HUDEP-2 (cell line): Measurements from ENCODE around the gene ZNF454.

ENCODE experiments used
- DNase-seq, 76 experiments: peaks; one replicate each; lab custom pipeline; 2025; ENCODE audit not compliant: unreplicated experiment in 76 of 76; lab: John Stamatoyannopoulos, UW

The ZNF454 gene

DNA sequence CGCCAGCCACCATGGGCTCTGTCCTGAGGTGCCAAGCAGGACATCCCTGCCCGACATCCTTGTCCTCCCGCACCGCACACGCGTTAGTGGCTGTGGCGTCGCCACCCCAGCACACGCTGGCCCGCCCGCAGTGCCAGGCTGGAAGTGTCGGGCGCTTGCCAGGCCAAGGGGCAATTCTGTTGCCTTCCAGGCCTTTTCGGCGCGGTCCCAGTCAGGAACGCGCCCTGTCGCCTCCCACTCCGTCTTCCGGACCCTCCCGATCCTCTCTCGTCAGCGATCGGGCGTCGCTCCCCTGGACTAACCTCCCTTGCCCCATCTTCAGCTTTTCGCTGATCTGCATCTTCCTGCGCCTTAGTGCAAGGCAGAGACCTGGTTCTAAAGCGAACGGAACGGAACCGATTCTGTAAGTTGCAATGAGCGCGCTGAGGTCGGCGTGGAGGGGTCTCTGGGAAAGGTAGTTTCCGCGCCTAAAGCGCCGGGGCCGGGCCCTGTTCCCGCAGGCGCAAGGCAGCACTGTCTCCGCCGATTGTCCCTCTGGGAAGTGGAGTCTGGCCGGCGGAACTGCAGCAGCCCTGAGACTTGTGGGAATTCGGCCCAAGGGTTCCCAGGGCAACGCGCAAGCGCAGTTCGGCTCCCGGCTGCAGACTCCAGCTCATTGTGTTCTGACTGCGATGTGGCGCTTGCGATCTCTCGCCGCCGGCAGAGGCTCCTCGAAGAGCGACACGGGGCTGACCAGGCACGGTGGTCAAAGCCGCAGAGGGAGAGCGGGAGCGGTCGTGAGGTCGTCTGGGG, at the start of gene ZNF454:
Gene ZNF454 (plus strand): TSS at position 630 of the 792 bp plus-strand sequence. CDS start 1,594 bp downstream, outside the sequence.
- no peak for DNase-seq

DNA sequence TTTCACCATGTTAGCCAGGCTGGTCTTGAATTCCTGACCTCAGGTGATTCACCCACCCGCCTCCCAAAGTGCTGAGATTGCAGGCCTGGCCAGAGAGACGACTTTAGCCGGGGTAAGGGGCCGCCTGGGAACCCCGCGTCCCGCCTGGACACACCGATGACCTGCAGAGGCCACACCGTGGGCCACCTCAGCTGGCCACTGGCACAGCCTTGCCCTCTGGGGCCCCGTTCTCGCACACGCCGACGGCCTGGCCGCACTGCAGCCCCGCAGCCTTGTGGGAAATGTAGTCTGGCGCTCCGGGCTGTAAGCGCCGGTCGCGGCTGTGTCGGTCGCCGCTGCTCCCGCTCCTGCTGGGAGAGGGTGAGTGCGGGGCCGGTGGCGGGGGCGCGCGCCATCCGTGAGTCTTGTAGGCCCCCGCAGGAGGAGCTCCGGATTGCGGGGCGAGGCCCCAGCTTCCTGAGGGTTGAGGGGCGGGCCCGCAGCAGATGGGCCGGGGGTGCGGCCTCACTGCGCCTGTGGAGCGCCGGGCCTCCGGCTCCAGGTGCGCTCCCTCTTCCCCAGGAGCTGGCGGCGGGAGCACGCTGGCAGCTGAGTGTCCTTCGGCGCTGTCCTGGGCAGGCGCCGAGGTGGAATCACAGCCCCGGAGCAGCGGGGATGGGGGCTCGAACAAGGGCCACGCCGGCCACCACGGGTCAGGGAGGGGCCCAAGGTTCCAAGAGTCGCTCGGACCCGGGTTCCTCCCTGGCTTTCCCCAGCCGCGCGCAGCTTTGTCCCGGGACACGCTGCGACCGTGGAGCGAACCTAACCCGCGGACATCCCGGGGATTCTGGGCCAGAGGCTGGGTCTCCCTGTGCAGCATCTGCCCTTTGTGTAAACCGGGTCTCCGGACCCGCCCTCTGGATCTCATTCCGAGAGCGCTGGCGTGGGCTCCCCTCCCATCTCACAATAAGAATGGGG, 45.1 kb upstream of the ZNF454 start, which contains the start of gene ZFP2:
Gene ZFP2 (plus strand): TSS at position 299 of the 957 bp plus-strand sequence. CDS start 35,401 bp downstream, outside the sequence.
- no peak for DNase-seq

DNA sequence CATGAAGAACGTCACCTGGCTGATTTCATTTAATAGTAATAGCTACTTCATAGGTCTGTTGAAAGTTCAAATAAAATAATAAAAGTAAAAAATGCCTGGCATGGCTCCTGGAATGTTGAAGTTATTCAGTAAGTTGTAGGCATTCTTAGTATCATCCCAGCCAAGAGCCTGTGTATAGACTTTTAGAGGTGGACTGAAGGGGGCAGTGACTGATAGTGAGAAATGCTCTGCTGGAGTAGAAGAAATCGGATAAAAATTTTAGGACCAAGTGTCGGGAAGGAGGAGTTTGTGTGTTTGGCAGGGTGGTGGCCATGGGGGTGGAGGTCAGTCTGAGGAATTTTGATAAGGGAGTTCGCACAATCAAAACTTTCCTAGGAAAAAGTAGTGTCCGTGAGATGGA, 41.7 kb upstream of the ZNF454 start:
- no peak for DNase-seq

- DNase-seq = no peak
Observed at GRCh38 chr5:178902849-178903248, 38.1 kb upstream of the ZNF454 start.

DNA sequence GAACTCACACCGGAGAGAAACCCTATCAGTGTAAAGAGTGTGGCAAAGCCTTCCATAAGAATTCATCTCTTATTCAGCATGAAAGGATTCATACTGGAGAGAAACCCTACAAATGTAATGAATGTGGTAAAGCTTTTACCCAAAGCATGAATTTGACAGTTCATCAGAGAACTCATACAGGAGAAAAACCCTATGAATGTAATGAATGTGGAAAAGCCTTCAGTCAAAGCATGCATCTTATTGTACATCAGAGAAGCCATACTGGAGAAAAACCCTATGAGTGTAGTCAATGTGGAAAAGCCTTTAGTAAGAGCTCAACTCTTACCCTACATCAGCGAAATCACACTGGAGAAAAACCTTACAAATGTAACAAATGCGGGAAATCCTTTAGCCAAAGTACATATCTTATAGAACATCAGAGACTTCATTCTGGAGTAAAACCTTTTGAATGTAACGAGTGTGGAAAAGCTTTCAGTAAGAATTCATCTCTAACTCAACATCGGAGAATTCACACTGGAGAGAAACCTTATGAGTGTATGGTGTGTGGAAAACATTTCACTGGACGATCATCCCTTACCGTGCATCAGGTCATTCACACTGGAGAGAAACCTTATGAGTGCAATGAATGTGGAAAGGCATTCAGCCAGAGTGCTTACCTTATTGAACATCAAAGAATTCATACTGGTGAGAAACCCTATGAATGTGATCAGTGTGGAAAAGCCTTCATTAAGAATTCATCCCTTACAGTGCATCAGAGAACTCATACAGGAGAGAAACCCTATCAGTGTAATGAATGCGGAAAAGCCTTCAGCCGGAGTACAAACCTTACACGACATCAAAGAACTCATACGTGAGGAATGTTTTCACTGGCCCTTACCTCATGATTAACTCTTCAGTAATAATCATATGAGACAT, 8.9 kb upstream of the ZNF454 start:
- DNase-seq = no peak

DNA sequence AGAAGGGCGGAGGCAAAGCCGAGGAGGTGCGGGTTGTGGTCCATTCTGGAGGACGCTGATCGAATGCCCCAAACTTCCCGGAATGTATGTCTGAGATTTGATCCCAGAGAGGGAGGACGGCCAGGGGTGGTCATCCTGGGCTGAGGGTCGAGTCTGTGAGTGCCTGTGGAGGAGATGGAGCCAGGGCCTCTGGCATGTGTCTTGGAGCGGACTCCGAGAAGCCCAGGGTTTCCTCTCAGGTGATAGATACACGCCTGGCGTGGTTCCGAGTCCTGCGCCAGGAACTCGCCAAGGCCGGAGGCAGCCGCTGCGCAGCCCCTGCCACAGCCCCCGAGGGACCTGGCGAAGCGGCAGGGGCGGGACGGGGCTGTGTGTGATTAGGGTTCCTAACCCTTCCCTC, 363 bp downstream of the ZNF454 start:
- no peak for DNase-seq

DNA sequence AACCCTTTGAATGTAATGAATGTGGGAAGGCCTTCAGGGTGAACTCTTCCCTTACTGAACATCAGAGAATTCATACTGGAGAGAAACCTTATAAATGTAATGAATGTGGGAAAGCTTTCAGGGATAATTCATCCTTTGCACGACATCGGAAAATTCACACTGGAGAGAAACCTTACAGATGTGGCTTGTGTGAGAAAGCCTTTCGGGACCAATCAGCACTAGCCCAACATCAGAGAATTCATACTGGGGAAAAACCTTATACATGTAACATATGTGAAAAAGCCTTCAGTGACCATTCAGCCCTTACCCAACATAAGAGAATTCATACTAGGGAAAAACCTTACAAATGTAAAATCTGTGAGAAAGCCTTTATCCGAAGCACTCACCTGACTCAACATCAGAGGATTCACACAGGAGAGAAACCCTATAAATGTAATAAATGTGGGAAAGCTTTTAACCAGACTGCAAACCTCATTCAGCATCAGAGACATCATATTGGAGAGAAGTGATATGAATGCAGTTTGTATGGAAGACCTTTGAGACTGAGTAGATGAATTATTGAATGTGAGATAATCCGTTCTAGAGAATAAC, 24.6 kb downstream of the ZNF454 start:
- DNase-seq = no peak

- no peak for DNase-seq
Observed at GRCh38 chr5:178981381-178981780, 40.4 kb downstream of the ZNF454 start.

- DNase-seq = no peak
Observed at GRCh38 chr5:178982941-178983340, 41.9 kb downstream of the ZNF454 start.

DNA sequence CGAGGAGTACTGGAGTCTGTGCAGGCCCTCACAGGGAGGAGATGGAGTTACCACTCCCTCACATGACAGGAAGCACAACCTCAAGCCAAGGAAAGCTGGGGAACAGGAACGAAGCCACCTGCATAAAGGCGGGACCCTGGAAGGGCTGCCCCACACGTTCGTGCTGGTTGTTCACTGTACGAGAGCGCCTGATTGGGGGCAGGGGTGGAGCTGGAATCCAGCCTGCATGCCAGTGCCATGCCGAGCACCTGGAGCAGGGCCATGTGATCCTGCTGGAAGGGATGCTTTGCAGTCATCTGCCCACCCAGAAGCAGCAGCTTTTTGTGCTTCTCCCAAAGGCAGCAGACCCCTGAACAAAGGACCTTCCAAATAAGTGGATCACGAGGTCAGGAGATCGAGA, 42.7 kb downstream of the ZNF454 start:
- no peak for DNase-seq

DNA sequence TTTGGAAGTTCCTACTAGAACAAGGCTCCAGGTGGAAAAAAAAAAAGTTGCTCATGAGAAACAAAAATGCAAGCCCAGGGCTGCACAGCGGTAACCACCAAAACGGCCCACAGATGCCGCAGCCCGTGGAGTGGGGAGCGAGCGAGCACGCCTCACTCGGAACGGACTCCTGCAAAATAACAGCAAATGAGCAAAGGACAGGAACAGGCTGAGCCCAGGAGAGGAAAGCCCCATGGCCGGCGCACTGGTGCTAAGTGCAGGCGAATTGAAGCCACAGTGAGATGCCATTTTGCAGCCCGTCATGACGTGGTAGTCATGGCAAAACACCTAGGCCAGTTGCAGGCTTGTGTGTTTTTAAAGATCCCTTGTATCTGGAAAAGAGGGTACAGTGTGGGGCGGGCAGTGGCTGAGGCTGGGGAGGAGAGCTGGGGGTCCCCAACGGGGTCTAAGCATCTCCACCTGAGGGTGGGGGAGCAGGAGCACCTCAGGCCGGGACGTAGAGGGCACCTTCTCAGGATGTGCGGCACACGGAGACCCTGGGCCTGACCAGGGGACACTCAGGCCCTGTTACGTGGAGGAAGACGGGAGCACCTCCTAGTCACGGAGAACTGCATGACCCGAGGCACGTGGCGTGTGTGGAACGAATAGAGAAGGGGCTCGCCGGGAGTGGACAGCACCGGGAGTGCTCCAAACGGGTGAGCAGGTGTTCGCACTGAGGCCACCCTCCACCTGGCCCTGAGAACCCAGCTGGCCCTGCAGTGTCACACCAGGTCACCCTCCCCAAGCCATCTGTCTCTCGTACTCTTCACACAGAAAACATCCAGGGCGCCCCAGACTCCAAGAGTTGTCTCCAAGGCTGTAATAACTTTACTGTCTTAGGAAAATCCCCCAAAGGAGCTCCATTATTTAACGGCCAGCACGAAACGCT, 43.4 kb downstream of the ZNF454 start:
- no peak for DNase-seq

- DNase-seq = no peak
Observed at GRCh38 chr5:178986326-178986960, 45.4 kb downstream of the ZNF454 start.

GRCh38 chr5:178988436-178989220, 47.6 kb downstream of the ZNF454 start:
- no peak for DNase-seq

DNA sequence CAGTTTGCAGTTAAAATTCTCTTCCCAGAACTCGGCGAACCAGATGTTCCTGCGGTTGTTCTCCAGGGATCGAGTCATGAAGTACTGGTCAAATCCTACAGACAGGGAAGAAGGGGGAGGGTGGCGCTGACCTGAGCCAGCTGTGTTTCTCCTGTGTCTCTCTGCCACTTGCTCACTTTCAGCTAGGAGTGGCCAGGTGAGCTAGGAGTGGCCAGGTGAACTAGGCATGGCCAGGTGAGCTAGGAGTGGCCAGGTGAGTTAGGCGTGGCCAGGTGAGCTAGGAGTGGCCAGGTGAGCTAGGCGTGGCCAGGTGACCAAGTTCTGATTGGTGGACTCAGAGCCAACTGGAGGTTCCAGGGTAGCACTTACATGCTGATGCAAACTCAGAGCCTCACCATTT, 48.3 kb downstream of the ZNF454 start:
- DNase-seq = no peak

DNA sequence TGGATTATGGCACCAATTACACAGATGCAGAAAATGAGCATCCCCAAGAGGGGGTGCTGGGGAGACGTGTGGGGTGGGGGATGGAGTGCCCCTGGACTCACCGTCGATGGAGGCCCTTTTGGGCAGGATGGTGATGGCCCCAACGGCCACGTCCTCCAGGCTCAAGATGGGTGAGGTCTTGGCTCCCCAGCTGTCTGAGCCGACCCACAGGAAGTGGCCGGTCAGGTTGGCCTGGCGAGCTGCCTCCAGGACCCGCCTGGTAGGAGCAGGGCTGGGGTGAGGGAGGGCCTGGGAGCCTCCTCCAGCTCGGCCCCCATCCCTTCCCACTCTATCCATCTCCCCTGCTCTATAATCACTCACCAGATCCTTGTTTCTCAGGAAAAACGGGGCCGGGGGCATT, 49.5 kb downstream of the ZNF454 start:
- no peak for DNase-seq

DNA sequence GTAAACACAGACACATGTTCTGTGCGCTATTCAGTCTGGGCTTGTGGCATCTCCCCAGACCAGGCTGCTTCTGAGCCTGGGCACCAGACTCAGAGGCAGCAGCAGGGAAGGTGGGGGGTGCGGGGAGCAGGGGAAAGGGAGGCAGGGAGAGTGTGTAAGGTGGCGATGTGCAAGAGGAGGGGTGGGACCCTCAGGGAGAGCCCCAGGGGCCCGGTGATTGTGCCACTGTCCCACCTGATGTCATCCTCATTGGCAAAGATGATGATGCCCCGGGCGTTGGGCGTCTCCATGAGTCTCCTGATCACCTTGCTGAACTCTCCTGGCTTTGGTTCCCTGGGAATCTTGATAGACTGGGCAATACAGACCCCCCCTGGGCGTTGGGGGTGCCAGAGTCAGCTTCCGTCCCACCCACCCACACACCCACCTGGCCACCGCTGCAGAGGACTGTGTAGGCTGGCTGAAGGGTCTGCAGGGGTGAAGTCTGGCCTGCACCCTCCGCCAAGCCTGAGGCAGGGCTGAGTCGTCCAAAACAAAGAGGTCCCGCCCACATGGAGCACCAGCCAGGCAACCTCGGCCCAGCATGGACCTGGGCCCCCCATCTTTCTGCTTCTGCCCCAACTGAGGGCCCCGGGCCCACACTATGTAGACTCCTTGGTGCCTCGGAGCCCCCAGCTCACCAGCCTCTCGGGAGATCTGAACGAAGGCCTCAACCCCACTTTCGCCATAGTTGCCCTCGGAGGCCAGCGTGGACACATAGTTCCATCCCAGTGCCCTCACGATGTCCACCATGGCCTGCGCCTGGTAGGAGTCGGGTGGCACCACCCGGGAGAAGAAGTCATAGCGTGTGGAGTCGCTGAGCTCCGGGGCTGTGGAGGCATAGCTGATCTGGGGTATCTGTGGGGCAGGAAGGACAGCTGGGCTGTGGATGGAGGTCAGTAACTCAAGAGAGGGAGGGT, 50.5 kb downstream of the ZNF454 start:
- no peak for DNase-seq
